Measurements from ENCODE around the gene GALNS. TPM values are rescaled to one million over a fixed set of nuclear protein-coding genes. Genes with fewer than 3 reads are reported as not detected.
A peak's percentile ranks its signal among the peaks of the same experiment; 100 is the strongest.

The GALNS gene
- total RNA-seq, 2 experiments from 2014 or later = 17.2 to 49.0 TPM

GRCh38 chr16:88847654-88848053 is 9.1 kb downstream of the GALNS start:
- H3K9me2 ChIP-seq (ENCODE audit: insufficient read depth, low read length) = no peaks in the 10 kb centered on the region
- no peak for TF ChIP-seq EZH2phosphoT487 (IDR thresholded peaks at IDR 0.05; ENCODE audit: borderline replicate concordance, low read depth, low read length)
- TF ChIP-seq CTCF (conservative IDR thresholded peaks at IDR 0.05; ENCODE audit: low read length) = no peak
- no peak for DNase-seq (ENCODE audit: low spot score)
- no peaks in the 10 kb centered on the region for H3K9me3 ChIP-seq (ENCODE audit: low read length)
- no peak overlapping the region for H3K27ac ChIP-seq (ENCODE audit: low read depth, low read length, poor library complexity, severe bottlenecking)
- H2AFZ ChIP-seq (ENCODE audit: low read length) = no peak overlapping the region
- no peaks in the 10 kb centered on the region for H3K79me2 ChIP-seq (ENCODE audit: insufficient read depth, low read depth, low read length)
- no peak overlapping the region for H3K4me2 ChIP-seq (ENCODE audit: low read length)
- ChIA-PET POLR2A (no interaction called here), CTCF (ENCODE audit: unreplicated experiment) (no interaction called here)
- H3K4me1 ChIP-seq (ENCODE audit: insufficient read depth, low read length, poor library complexity, severe bottlenecking) = no peaks in the 10 kb centered on the region
- BruUV-seq (replicated peaks) = no TSS peak
- intact Hi-C loops (cut with micrococcal nuclease; ENCODE audit: unreplicated experiment) = no loop called here
- H3K36me3 ChIP-seq (ENCODE audit: insufficient read depth, low read length) = no peaks in the 10 kb centered on the region
- H3K4me3 ChIP-seq (ENCODE audit: low read depth, low read length, poor library complexity, severe bottlenecking) = no peak overlapping the region
- no peaks in the 10 kb centered on the region for H4K20me1 ChIP-seq (ENCODE audit: insufficient read depth, low read length)

GRCh38 chr16:88846088-88846487 is 10.7 kb downstream of the GALNS start:
- intact Hi-C loops (cut with micrococcal nuclease; ENCODE audit: unreplicated experiment) = no loop called here
- BruUV-seq (replicated peaks) = no TSS peak
- Histone ChIP-seq H3K27ac (ENCODE audit: low read depth, low read length, poor library complexity, severe bottlenecking) (no peak overlapping the region), H3K9me3 (ENCODE audit: low read length) (no peaks in the 10 kb centered on the region), H3K36me3 (ENCODE audit: insufficient read depth, low read length) (no peaks in the 10 kb centered on the region), H3K79me2 (ENCODE audit: insufficient read depth, low read depth, low read length) (no peaks in the 10 kb centered on the region), H3K4me1 (ENCODE audit: insufficient read depth, low read length, poor library complexity, severe bottlenecking) (no peaks in the 10 kb centered on the region), H4K20me1 (ENCODE audit: insufficient read depth, low read length) (no peaks in the 10 kb centered on the region), H3K4me2 (ENCODE audit: low read length) (no peak overlapping the region), H3K9me2 (ENCODE audit: insufficient read depth, low read length) (no peaks in the 10 kb centered on the region), H2AFZ (ENCODE audit: low read length) (no peak overlapping the region), H3K4me3 (ENCODE audit: low read depth, low read length, poor library complexity, severe bottlenecking) (no peak overlapping the region)
- POLR2A ChIA-PET = no interaction called here
- CTCF ChIA-PET (ENCODE audit: unreplicated experiment) = no interaction called here
- TF ChIP-seq EZH2phosphoT487 (IDR thresholded peaks at IDR 0.05; ENCODE audit: borderline replicate concordance, low read depth, low read length) = no peak
- TF ChIP-seq CTCF (conservative IDR thresholded peaks at IDR 0.05; ENCODE audit: low read length) = no peak
- no peak for DNase-seq (ENCODE audit: low spot score)

GRCh38 chr16:88844419-88845036 is 12.2 kb downstream of the GALNS start:
- ChIA-PET CTCF (ENCODE audit: unreplicated experiment) (no interaction called here), POLR2A (no interaction called here)
- no peaks in the 10 kb centered on the region for H3K9me3 ChIP-seq (ENCODE audit: low read length)
- no peaks in the 10 kb centered on the region for H3K4me1 ChIP-seq (ENCODE audit: insufficient read depth, low read length, poor library complexity, severe bottlenecking)
- H3K4me3 ChIP-seq (ENCODE audit: low read depth, low read length, poor library complexity, severe bottlenecking) = no peak overlapping the region
- no peaks in the 10 kb centered on the region for H4K20me1 ChIP-seq (ENCODE audit: insufficient read depth, low read length)
- H3K4me2 ChIP-seq (ENCODE audit: low read length) = no peak overlapping the region
- no peak overlapping the region for H2AFZ ChIP-seq (ENCODE audit: low read length)
- H3K9me2 ChIP-seq (ENCODE audit: insufficient read depth, low read length) = no peaks in the 10 kb centered on the region
- intact Hi-C loops (cut with micrococcal nuclease; ENCODE audit: unreplicated experiment) = no loop called here
- TF ChIP-seq CTCF (conservative IDR thresholded peaks at IDR 0.05; ENCODE audit: low read length) = peak; percentile 37; the same call in 1 of the 2 replicates
- TF ChIP-seq EZH2phosphoT487 (IDR thresholded peaks at IDR 0.05; ENCODE audit: borderline replicate concordance, low read depth, low read length) = no peak
- no peaks in the 10 kb centered on the region for H3K79me2 ChIP-seq (ENCODE audit: insufficient read depth, low read depth, low read length)
- DNase-seq (ENCODE audit: low spot score) = no peak
- no peak overlapping the region for H3K27ac ChIP-seq (ENCODE audit: low read depth, low read length, poor library complexity, severe bottlenecking)
- no peaks in the 10 kb centered on the region for H3K36me3 ChIP-seq (ENCODE audit: insufficient read depth, low read length)
- no TSS peak for BruUV-seq (replicated peaks)
